Lower leg skin (tissue), 4 donors: Measurements from ENCODE around the gene NOP56. TPM values are rescaled to one million over a fixed set of nuclear protein-coding genes. Genes with fewer than 3 reads are reported as not detected.

ENCODE experiments used
- DNase-seq, 2 donors: peaks; one replicate each; pipeline ENCODE4 v3.0.0-alpha.2; 2019; ENCODE audit warnings: low spot score in 2 of 2
- H3K4me3 ChIP-seq: fragments of 200-600 bp; sonication (generic); 2 replicates; pipeline ENCODE4 v1.5.1; 2017; ENCODE audit warnings: mild to moderate bottlenecking, low read depth; ENCODE audit not compliant: poor library complexity, severe bottlenecking
- CTCF ChIP-seq, 3 donors: fragments of 450-650 bp; IDR thresholded peaks; one replicate each; pipeline ENCODE4 v1.5.1; 2016; ENCODE audit warnings: antibody characterized with exemption in 3 of 3, mild to moderate bottlenecking in 3 of 3, moderate library complexity in 2 of 3
- POLR2A ChIP-seq, 2 donors: fragments of 450-650 bp; IDR thresholded peaks; one replicate each; pipeline ENCODE4 v1.6.1; 2016 to 2017; ENCODE audit warnings: antibody characterized with exemption in 2 of 2, mild to moderate bottlenecking in 1 of 2, moderate library complexity in 1 of 2
- WGBS, 2 donors: methylation state at CpG; one replicate each; pipeline ENCODE4 v1.1.5; 2018; 5-methylcytosine and 5-hydroxymethylcytosine counted together
- intact Hi-C: fragments of 100-400 bp; cut with DNase I; formaldehyde crosslinking; loops from one replicate; pipeline ENCODE4 v1.15.0; 2023; ENCODE audit warnings: low total_unique reads
- total RNA-seq, 4 donors: library from RNA; depleted of rRNA; stranded (reverse); fragments of >200 nt; gene quantifications; one replicate each; pipeline ENCODE4 v1.1.0, GENCODE V29; 2016

Gene NOP56
- total RNA-seq, 4 donors from 2014 or later = 51.5 to 64.7 (median 56.6) TPM

- 95 to 100% methylated on average over 1 of the region's 1 CpG for WGBS, 2 donors
- no peak overlapping the region for H3K4me3 ChIP-seq
- DNase-seq = no peak
- TF ChIP-seq CTCF (IDR thresholded peaks at IDR 0.05) (no peak), POLR2A (IDR thresholded peaks at IDR 0.05) (no peak)
- intact Hi-C loops = no loop called here
Measured at GRCh38 chr20:2606507-2607006, 45.9 kb upstream of the NOP56 start.

- DNase-seq = no peak
- WGBS, 2 donors = 81 to 93% methylated on average over 6 of the region's 6 CpGs
- intact Hi-C loops = no loop called here
- no peak overlapping the region for H3K4me3 ChIP-seq
- TF ChIP-seq POLR2A (IDR thresholded peaks at IDR 0.05) (no peak), CTCF (IDR thresholded peaks at IDR 0.05) (no peak)
Measured at GRCh38 chr20:2610326-2610725, 42.1 kb upstream of the NOP56 start.

GRCh38 chr20:2610941-2611720 lies 41.3 kb upstream of the NOP56 start:
- DNase-seq = no peak
- 61 to 67% methylated on average over 6 of the region's 6 CpGs for WGBS, 2 donors
- TF ChIP-seq CTCF (IDR thresholded peaks at IDR 0.05) (no peak), POLR2A (IDR thresholded peaks at IDR 0.05) (no peak)
- intact Hi-C loops = no loop called here
- H3K4me3 ChIP-seq = no peak overlapping the region

DNA sequence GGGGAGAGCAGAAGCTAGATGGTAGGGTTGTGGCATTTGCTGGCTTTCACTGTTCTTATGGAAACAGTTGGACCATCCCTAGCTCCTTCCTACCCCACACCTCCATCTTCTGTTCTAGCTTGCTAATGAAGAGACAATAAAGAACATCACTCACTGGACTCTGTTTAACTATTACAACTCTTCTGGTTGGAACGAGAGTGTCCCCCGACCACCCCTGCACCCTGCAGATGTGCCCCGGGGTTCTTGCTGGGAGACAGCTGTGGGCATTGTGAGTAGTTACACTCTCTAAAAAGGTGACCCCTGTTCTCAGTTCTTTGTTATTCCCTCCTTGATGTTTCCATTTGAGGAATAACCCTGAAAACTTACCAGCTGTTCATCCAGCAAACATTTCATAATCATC lies 40.4 kb upstream of the NOP56 start:
- 83 to 84% methylated on average over 3 of the region's 3 CpGs for WGBS, 2 donors
- no peak for DNase-seq
- TF ChIP-seq CTCF (IDR thresholded peaks at IDR 0.05) = no peak
- TF ChIP-seq POLR2A (IDR thresholded peaks at IDR 0.05) = no peak
- intact Hi-C loops = no loop called here
- H3K4me3 ChIP-seq = no peak overlapping the region

GRCh38 chr20:2616634-2617033 lies 35.8 kb upstream of the NOP56 start:
- WGBS, 2 donors = 50 to 57% methylated on average over 9 of the region's 9 CpGs
- intact Hi-C loops = no loop called here
- TF ChIP-seq POLR2A (IDR thresholded peaks at IDR 0.05) (no peak), CTCF (IDR thresholded peaks at IDR 0.05) (no peak)
- H3K4me3 ChIP-seq = no peak overlapping the region
- DNase-seq = no peak
